ENCODE results near the gene GOLGA3. TPM values are rescaled to one million over a fixed set of nuclear protein-coding genes. Genes with fewer than 3 reads are reported as not detected.
"Not testable (repeated sequence)": the region's sequence is repeated elsewhere in the genome, so short reads cannot be mapped to it uniquely, and the experiment has no call there.

GOLGA3 gene
- total RNA-seq, 1 donor from 2014 or later = 148 TPM

GRCh38 chr12:132856581-132856980, 27.9 kb upstream of the GOLGA3 start:
- Mint-ChIP-seq H3K9me3 (ENCODE audit: low read depth) (no peaks in the 10 kb centered on the region), H3K36me3 (ENCODE audit: low read depth) (peaks cover 47% of the 10 kb centered on the region), H3K4me1 (ENCODE audit: low read depth) (no peaks in the 10 kb centered on the region), H3K27me3 (ENCODE audit: low read depth) (no peaks in the 10 kb centered on the region), H3K27ac (ENCODE audit: unreplicated experiment) (no peak overlapping the region), H3K4me3 (ENCODE audit: unreplicated experiment) (no peak overlapping the region)
- TF ChIP-seq CTCF (IDR thresholded peaks at IDR 0.05) = no peak
- DNase-seq (ENCODE audit: low spot score) = no peak

- H3K9me3 Mint-ChIP-seq (ENCODE audit: low read depth); H3K4me1 Mint-ChIP-seq (ENCODE audit: low read depth); H3K27me3 Mint-ChIP-seq (ENCODE audit: low read depth); DNase-seq (ENCODE audit: low spot score); H3K27ac Mint-ChIP-seq (ENCODE audit: unreplicated experiment); H3K4me3 Mint-ChIP-seq (ENCODE audit: unreplicated experiment): not testable (repeated sequence)
- peaks cover 45% of the 10 kb centered on the region for H3K36me3 Mint-ChIP-seq (ENCODE audit: low read depth)
Observed at GRCh38 chr12:132855211-132855610, 26.5 kb upstream of the GOLGA3 start.

- no peak overlapping the region for H3K27ac Mint-ChIP-seq (ENCODE audit: unreplicated experiment)
- no peaks in the 10 kb centered on the region for H3K9me3 Mint-ChIP-seq (ENCODE audit: low read depth)
- no peaks in the 10 kb centered on the region for H3K27me3 Mint-ChIP-seq (ENCODE audit: low read depth)
- H3K36me3 Mint-ChIP-seq (ENCODE audit: low read depth) = peaks cover 38% of the 10 kb centered on the region
- no peaks in the 10 kb centered on the region for H3K4me1 Mint-ChIP-seq (ENCODE audit: low read depth)
- no peak overlapping the region for H3K4me3 Mint-ChIP-seq (ENCODE audit: unreplicated experiment)
- TF ChIP-seq CTCF (IDR thresholded peaks at IDR 0.05) = no peak
- no peak for DNase-seq (ENCODE audit: low spot score)
Observed at GRCh38 chr12:132853285-132854092, 24.8 kb upstream of the GOLGA3 start.

GRCh38 chr12:132852496-132852895, 23.8 kb upstream of the GOLGA3 start:
- no peak for TF ChIP-seq CTCF (IDR thresholded peaks at IDR 0.05)
- peaks cover 41% of the 10 kb centered on the region for H3K36me3 Mint-ChIP-seq (ENCODE audit: low read depth)
- H3K4me1 Mint-ChIP-seq (ENCODE audit: low read depth) = no peaks in the 10 kb centered on the region
- H3K9me3 Mint-ChIP-seq (ENCODE audit: low read depth) = no peaks in the 10 kb centered on the region
- no peak for DNase-seq (ENCODE audit: low spot score)
- no peak overlapping the region for H3K27ac Mint-ChIP-seq (ENCODE audit: unreplicated experiment)
- H3K4me3 Mint-ChIP-seq (ENCODE audit: unreplicated experiment) = no peak overlapping the region
- H3K27me3 Mint-ChIP-seq (ENCODE audit: low read depth) = no peaks in the 10 kb centered on the region

- DNase-seq (ENCODE audit: low spot score) = no peak
- TF ChIP-seq CTCF (IDR thresholded peaks at IDR 0.05) = no peak
- Mint-ChIP-seq H3K4me1 (ENCODE audit: low read depth) (no peaks in the 10 kb centered on the region), H3K4me3 (ENCODE audit: unreplicated experiment) (no peak overlapping the region), H3K9me3 (ENCODE audit: low read depth) (no peaks in the 10 kb centered on the region), H3K27me3 (ENCODE audit: low read depth) (no peaks in the 10 kb centered on the region), H3K36me3 (ENCODE audit: low read depth) (peaks cover 43% of the 10 kb centered on the region), H3K27ac (ENCODE audit: unreplicated experiment) (no peak overlapping the region)
Observed at GRCh38 chr12:132851465-132851864, 22.8 kb upstream of the GOLGA3 start.

- TF ChIP-seq CTCF (IDR thresholded peaks at IDR 0.05) = no peak
- H3K4me3 Mint-ChIP-seq (ENCODE audit: unreplicated experiment) = no peak overlapping the region
- H3K4me1 Mint-ChIP-seq (ENCODE audit: low read depth) = no peaks in the 10 kb centered on the region
- H3K9me3 Mint-ChIP-seq (ENCODE audit: low read depth) = no peaks in the 10 kb centered on the region
- H3K27ac Mint-ChIP-seq (ENCODE audit: unreplicated experiment) = no peak overlapping the region
- H3K36me3 Mint-ChIP-seq (ENCODE audit: low read depth) = peaks cover 40% of the 10 kb centered on the region
- H3K27me3 Mint-ChIP-seq (ENCODE audit: low read depth) = no peaks in the 10 kb centered on the region
- DNase-seq (ENCODE audit: low spot score) = no peak
Observed at GRCh38 chr12:132850291-132850690, 21.6 kb upstream of the GOLGA3 start.

Data from chondrocyte (in vitro differentiated cells).